Karpas-422 (cell line): ENCODE results near the gene SSTR3. TPM values are rescaled to one million over a fixed set of nuclear protein-coding genes. Genes with fewer than 3 reads are reported as not detected.

Source experiments
- DNase-seq: peaks from one replicate; pipeline ENCODE4 v3.0.0-alpha.2; 2015
- H2AFZ ChIP-seq: fragments of 200-600 bp; sonication (generic); 2 replicates; pipeline ENCODE4 v1.6.1; 2014; ENCODE audit warnings: antibody characterized with exemption, low read length, mixed read lengths
- H3K27ac ChIP-seq: fragments of 200-600 bp; sonication (generic); 2 replicates; pipeline ENCODE4 v1.5.1; 2014; ENCODE audit warnings: mild to moderate bottlenecking, low read length, moderate library complexity
- H3K27me3 ChIP-seq: fragments of 200-600 bp; sonication (generic); 2 replicates; pipeline ENCODE4 v1.6.1; 2014; ENCODE audit warnings: low read length, mixed read lengths
- H3K36me3 ChIP-seq: fragments of 200-600 bp; sonication (generic); 2 replicates; pipeline ENCODE4 v1.6.1; 2014; ENCODE audit warnings: low read length, mixed read lengths; ENCODE audit not compliant: insufficient read depth
- H3K4me1 ChIP-seq: fragments of 200-600 bp; sonication (generic); 2 replicates; pipeline ENCODE4 v1.6.1; 2014; ENCODE audit warnings: mild to moderate bottlenecking, low read length, mixed read lengths
- H3K4me2 ChIP-seq: fragments of 200-600 bp; sonication (generic); 2 replicates; pipeline ENCODE4 v1.6.1; 2014; ENCODE audit warnings: low read length, low read depth, mild to moderate bottlenecking; ENCODE audit not compliant: poor library complexity, severe bottlenecking
- H3K4me3 ChIP-seq: fragments of 200-600 bp; sonication (generic); 2 replicates; pipeline ENCODE4 v1.5.1; 2014; ENCODE audit warnings: mild to moderate bottlenecking, antibody characterized with exemption, low read length, mixed read lengths
- H3K79me2 ChIP-seq: fragments of 200-600 bp; sonication (generic); 2 replicates; pipeline ENCODE4 v1.6.1; 2014; ENCODE audit warnings: mild to moderate bottlenecking, low read length, mixed read lengths
- H3K9ac ChIP-seq: fragments of 200-600 bp; sonication (generic); 2 replicates; pipeline ENCODE4 v1.6.0; 2014; ENCODE audit warnings: low read length
- H3K9me2 ChIP-seq: fragments of 200-600 bp; sonication (generic), shearing (Covaris generic); replicated peaks from 2 replicates; pipeline ENCODE4 v1.6.0; 2014; ENCODE audit warnings: mild to moderate bottlenecking, low read length, moderate library complexity; ENCODE audit not compliant: insufficient read depth
- H3K9me3 ChIP-seq: fragments of 300-700, 200-600 bp; sonication (generic); 2 replicates; pipeline ENCODE4 v1.6.1; 2014; ENCODE audit warnings: low read length, mixed read lengths
- H4K20me1 ChIP-seq: fragments of 200-600 bp; sonication (generic); 2 replicates; pipeline ENCODE4 v1.6.1; 2014; ENCODE audit warnings: mild to moderate bottlenecking, antibody characterized with exemption, low read length, low read depth; ENCODE audit not compliant: insufficient read depth
- total RNA-seq: library from RNA; depleted of rRNA; stranded (reverse); fragments of >200 nt; shearing (Covaris generic); gene quantifications from 2 replicates; pipeline ENCODE4 v1.2.3, GENCODE V29; 2014; ENCODE audit warnings: low replicate concordance

The SSTR3 gene
- total RNA-seq, 1 experiment from 2014 or later: not detected

DNA sequence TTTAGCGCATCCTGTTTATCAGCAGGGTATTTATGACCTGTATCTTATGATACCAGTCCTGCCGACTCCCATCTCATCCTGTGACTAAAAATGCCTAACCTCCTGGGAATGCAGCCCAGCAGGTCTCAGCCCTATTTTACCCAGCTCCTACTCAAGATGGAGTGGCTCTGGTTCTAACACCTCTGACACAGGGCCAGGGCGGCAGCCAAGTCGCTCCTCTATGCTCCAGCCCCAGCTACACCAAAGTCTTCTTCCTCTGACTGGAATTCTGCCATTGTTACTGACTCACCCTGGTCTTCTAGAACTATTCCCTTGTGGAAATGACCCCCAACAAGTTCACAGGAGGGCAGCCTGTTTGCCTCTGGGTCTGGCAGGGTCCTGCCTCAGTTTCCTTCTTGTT, 16.4 kb downstream of the SSTR3 start:
- Histone ChIP-seq H3K27me3 (no peaks in the 10 kb centered on the region), H3K36me3 (no peaks in the 10 kb centered on the region), H3K9me2 (no peaks in the 10 kb centered on the region), H3K27ac (no peak overlapping the region), H3K4me3 (no peak overlapping the region), H3K4me1 (peaks cover 27% of the 10 kb centered on the region), H3K4me2 (no peak overlapping the region), H3K9ac (no peak overlapping the region), H3K9me3 (no peaks in the 10 kb centered on the region), H2AFZ (no peak overlapping the region), H3K79me2 (no peaks in the 10 kb centered on the region), H4K20me1 (peaks cover 11% of the 10 kb centered on the region; the same call in 1 of the 2 replicates)
- no peak for DNase-seq

DNA sequence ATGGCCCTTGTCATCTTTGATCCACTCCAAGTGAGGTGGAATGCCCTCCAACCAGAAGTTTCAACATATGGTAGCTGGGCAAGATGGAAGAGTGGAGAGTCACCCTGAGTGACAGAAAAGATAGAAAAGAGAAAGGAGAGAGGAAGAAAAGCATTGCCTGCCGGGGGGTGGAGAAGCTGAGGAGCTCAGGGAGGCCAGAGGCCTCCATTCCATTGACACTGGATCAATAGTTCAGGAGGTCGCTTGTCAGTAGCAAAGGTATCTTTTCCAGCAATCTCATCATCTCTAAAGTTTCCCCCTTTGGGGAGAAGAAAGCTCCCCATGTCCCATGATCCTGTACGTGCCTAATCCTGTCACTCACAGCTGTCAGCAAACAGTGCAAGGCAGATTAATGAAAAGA, 17.5 kb downstream of the SSTR3 start:
- no peak for DNase-seq
- Histone ChIP-seq H3K36me3 (no peaks in the 10 kb centered on the region), H3K9me2 (no peaks in the 10 kb centered on the region), H3K79me2 (no peaks in the 10 kb centered on the region), H4K20me1 (peaks cover 11% of the 10 kb centered on the region; the same call in 1 of the 2 replicates), H3K27me3 (no peaks in the 10 kb centered on the region), H3K4me3 (no peak overlapping the region), H3K4me1 (peaks cover 17% of the 10 kb centered on the region), H3K4me2 (no peak overlapping the region), H3K9ac (no peak overlapping the region), H2AFZ (no peak overlapping the region), H3K27ac (no peak overlapping the region), H3K9me3 (no peaks in the 10 kb centered on the region)

DNA sequence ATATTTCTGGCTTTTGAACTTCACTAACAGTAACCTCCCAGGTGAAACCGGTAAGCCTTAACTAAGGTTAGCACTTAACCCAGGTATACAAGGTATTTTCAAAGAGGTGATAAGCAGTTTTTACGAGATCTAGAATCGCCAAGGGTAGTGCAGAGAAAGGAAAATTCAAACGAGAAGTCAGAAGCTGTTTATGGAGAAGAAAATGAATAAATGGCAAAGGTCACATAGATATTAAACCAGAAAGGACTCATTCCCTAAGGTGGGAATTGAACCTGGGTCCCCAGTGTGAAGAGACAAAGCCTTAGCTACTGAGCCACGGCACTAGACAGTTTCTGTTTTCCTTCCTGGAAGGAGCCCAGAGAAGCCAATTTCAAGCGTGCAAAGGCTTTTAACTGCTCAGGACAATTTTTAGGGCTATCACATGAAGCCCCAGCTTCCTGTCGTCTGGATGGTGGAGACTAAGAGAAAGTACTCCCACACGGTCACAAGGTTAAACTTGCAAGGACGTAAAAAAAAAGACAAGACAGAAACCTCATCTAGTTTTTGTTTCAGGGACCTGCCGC, 18.6 kb downstream of the SSTR3 start:
- Histone ChIP-seq H3K4me1 (peaks cover 9% of the 10 kb centered on the region), H3K4me2 (no peak overlapping the region), H3K9me3 (no peaks in the 10 kb centered on the region), H3K36me3 (no peaks in the 10 kb centered on the region), H3K79me2 (no peaks in the 10 kb centered on the region), H3K4me3 (no peak overlapping the region), H2AFZ (no peak overlapping the region), H3K27me3 (no peaks in the 10 kb centered on the region), H3K9me2 (no peaks in the 10 kb centered on the region), H3K9ac (no peak overlapping the region), H3K27ac (no peak overlapping the region), H4K20me1 (peaks cover 11% of the 10 kb centered on the region; the same call in 1 of the 2 replicates)
- no peak for DNase-seq

DNA sequence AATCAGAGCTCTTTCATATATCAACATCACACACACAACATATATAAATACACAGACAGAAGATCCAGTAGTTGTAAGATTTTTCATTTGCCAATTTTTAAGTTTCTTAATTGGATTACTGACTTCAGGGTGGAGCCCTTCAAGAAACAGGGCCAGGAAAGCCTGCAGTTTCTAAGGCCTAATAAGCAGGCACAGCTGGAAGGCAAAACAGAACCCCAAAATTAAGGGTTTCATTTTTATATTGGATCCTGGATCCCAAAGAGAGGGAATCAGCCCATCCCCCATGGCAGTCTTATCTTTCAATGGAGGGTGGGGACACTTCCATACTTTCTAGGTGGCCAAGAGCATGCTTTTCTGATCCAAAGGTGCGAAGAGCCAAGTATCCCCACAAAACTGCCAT, 19.5 kb downstream of the SSTR3 start:
- no peak for DNase-seq
- Histone ChIP-seq H3K9ac (no peak overlapping the region), H3K27me3 (no peaks in the 10 kb centered on the region), H3K4me2 (no peak overlapping the region), H3K79me2 (no peaks in the 10 kb centered on the region), H3K9me3 (no peaks in the 10 kb centered on the region), H2AFZ (no peak overlapping the region), H3K9me2 (no peaks in the 10 kb centered on the region), H3K27ac (no peak overlapping the region), H4K20me1 (peaks cover 8% of the 10 kb centered on the region; the same call in 1 of the 2 replicates), H3K4me3 (no peak overlapping the region), H3K36me3 (no peaks in the 10 kb centered on the region), H3K4me1 (peaks cover 2% of the 10 kb centered on the region; the same call in 1 of the 2 replicates)

DNA sequence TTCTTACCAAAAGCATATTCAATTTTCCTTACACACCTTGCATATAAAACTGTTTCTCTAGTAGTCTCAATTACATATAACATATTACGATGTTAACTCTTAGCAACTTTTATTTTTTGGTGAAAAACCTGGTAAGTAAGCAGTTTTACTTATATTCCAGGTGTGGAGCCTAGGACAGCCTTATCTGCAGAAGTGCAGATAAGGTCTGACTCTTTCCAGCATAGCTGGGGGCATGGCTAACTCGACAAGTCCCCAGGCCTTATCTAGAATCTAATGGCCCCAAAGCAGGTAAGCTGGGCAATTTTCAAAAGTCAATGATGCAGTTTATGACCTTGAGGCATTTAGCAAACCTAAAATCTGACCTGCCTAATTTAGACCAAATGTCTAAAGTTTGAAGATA, 20.1 kb downstream of the SSTR3 start:
- no peak overlapping the region for H3K4me2 ChIP-seq
- peaks cover 2% of the 10 kb centered on the region; the same call in 1 of the 2 replicates for H3K4me1 ChIP-seq

DNA sequence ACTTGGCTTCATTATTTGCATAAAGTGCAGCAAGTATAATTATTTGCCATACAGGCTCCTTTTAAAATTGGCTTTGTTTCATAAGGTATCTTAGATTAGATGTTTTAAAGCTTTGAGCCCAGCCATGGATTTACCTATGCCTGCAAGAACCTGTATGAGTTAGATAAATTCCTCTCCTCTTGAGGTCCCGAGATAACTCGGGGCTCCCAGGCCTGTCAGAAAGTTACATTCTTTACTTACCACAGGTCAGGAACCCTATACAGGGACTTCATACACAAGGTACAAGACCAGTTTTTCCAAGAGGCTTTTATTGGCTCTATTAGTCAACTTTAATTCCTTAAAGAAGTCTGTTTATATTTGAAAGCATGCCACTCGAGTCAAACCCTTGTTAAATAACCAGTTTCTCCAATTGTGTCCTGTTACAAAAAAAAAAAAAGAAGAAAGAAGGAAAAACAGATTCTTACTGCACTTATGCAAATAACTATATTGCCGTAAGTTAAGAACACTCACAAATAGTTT, 22.0 kb downstream of the SSTR3 start:
- no peak overlapping the region for H3K9ac ChIP-seq
- no peak overlapping the region for H3K4me2 ChIP-seq
- H3K9me3 ChIP-seq: no peaks in the 10 kb centered on the region

More for the DNA sequence above, 20.1 kb downstream of the SSTR3 start:
- Histone ChIP-seq H3K27ac (no peak overlapping the region), H3K9ac (no peak overlapping the region), H3K27me3 (no peaks in the 10 kb centered on the region), H3K4me3 (no peak overlapping the region), H2AFZ (no peak overlapping the region), H3K9me3 (no peaks in the 10 kb centered on the region), H4K20me1 (peaks cover 3% of the 10 kb centered on the region; the same call in 1 of the 2 replicates), H3K9me2 (no peaks in the 10 kb centered on the region), H3K79me2 (no peaks in the 10 kb centered on the region), H3K36me3 (no peaks in the 10 kb centered on the region)
- DNase-seq: no peak

DNA sequence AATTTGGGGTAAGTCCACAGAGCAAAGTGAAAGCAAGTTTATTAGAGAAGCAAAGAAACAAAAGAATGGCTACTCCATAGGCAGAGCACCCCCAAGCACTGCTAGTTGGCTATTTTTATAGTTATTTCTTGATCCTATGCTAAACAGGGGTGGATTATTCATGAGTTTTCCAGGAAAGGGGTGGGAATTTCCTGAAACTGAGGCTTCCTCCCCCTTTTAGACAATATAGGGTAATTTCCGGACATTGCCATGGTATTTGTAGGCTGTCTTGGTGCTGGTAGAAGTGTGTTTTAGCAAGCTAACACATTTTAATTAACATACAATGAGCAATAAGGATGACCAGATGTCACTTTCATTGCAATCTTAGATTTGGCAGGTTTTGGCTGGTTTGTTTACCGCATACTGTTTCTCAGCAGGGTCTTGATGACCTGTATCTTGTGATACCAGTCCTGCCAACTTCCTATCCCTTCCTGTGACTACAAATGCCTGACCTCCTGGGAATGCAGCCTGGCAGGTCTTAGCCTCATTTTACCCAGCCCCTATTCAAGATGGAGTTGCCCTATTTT, 23.3 kb downstream of the SSTR3 start:
- no peaks in the 10 kb centered on the region for H3K79me2 ChIP-seq
- no peaks in the 10 kb centered on the region for H3K9me3 ChIP-seq
- no peak for DNase-seq
- H3K4me3 ChIP-seq: no peak overlapping the region
- peaks cover 2% of the 10 kb centered on the region; the same call in 1 of the 2 replicates for H3K4me1 ChIP-seq
- no peaks in the 10 kb centered on the region for H3K9me2 ChIP-seq
- H4K20me1 ChIP-seq: no peaks in the 10 kb centered on the region
- H3K36me3 ChIP-seq: no peaks in the 10 kb centered on the region
- no peak overlapping the region for H3K4me2 ChIP-seq
- H2AFZ ChIP-seq: no peak overlapping the region
- no peaks in the 10 kb centered on the region for H3K27me3 ChIP-seq
- no peak overlapping the region for H3K27ac ChIP-seq
- no peak overlapping the region for H3K9ac ChIP-seq

More for the DNA sequence above, 22.0 kb downstream of the SSTR3 start:
- H3K4me3 ChIP-seq: no peak overlapping the region
- H3K9me2 ChIP-seq: no peaks in the 10 kb centered on the region
- no peaks in the 10 kb centered on the region for H3K79me2 ChIP-seq
- H2AFZ ChIP-seq: no peak overlapping the region
- no peak overlapping the region for H3K27ac ChIP-seq
- peaks cover 2% of the 10 kb centered on the region; the same call in 1 of the 2 replicates for H3K4me1 ChIP-seq
- H3K36me3 ChIP-seq: no peaks in the 10 kb centered on the region
- no peak for DNase-seq
- no peaks in the 10 kb centered on the region for H3K27me3 ChIP-seq
- no peaks in the 10 kb centered on the region for H4K20me1 ChIP-seq

DNA sequence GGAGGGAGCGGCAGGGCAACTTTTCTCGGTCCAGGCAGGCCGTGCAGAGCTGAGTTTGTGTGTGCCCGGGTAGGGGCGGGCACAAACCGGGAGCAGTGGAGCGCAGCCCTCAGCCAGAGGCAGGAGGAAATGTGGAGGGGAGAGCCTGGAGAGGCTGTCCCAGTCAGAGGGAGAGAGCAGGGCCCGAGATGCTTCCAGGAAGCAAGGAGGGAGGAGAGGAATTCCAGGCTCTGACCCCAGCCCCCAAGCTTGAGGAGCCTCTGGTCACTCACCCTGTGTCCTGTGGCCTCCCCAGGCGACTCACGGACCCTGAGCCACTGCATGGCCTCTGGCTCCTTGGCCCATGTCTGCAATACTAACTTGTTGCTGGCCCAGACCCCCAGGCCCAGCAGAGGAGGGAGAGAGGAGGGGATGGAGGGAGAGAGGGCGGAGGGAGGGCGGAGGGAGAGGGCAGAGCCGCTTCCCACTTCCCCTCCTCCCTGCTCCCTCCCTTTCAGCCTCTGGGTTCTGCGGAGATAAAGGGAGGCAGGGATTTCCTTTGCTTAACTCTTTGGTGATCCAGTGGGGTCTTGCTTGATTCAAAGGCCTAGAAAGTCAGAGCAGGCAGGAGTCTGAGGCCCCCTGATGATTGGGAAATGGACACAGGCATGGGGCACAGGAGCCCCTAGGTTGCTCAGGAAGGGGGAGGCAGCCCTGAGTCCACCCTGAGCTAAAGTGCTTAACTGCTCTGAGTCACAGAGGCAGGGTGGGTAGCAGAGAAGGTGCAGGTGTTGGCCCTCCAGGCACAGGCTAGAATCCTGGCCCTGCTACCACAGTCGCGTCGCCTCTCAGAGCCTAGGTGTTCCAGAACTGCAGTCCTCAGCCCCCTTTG, 24.2 kb downstream of the SSTR3 start, which contains the start of gene C1QTNF6:
Gene C1QTNF6 (minus strand): TSS at position 357 of the 871 bp plus-strand sequence. CDS start 34 bp downstream, at position 323.
- no peak within 1 kb of the TSS for H2AFZ ChIP-seq
- no peak within 1 kb of the TSS for H3K9ac ChIP-seq
- H3K4me2 ChIP-seq: no peak within 1 kb of the TSS

More for the DNA sequence above, 24.2 kb downstream of the SSTR3 start, which contains the start of gene C1QTNF6:
- H3K27ac ChIP-seq: no peak within 1 kb of the TSS
- no peak within 1 kb of the TSS for H3K4me3 ChIP-seq
- peaks cover 2% of the 10 kb centered on the region; the same call in 1 of the 2 replicates for H3K4me1 ChIP-seq
- no peaks in the 10 kb centered on the region for H3K27me3 ChIP-seq
- no peaks in the 10 kb centered on the region for H3K9me3 ChIP-seq
- no peaks in the 10 kb centered on the region for H3K79me2 ChIP-seq
- no peak for DNase-seq
- no peaks in the 10 kb centered on the region for H4K20me1 ChIP-seq
- H3K36me3 ChIP-seq: no peaks in the 10 kb centered on the region
- H3K9me2 ChIP-seq: no peaks in the 10 kb centered on the region
